ENCODE measurements around the gene PLEKHB2.

- TF ChIP-seq, protein P1, sequence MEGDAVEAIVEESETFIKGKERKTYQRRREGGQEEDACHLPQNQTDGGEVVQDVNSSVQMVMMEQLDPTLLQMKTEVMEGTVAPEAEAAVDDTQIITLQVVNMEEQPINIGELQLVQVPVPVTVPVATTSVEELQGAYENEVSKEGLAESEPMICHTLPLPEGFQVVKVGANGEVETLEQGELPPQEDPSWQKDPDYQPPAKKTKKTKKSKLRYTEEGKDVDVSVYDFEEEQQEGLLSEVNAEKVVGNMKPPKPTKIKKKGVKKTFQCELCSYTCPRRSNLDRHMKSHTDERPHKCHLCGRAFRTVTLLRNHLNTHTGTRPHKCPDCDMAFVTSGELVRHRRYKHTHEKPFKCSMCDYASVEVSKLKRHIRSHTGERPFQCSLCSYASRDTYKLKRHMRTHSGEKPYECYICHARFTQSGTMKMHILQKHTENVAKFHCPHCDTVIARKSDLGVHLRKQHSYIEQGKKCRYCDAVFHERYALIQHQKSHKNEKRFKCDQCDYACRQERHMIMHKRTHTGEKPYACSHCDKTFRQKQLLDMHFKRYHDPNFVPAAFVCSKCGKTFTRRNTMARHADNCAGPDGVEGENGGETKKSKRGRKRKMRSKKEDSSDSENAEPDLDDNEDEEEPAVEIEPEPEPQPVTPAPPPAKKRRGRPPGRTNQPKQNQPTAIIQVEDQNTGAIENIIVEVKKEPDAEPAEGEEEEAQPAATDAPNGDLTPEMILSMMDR (IDR thresholded peaks at IDR 0.05), result no peak
- TF ChIP-seq EZH2 (IDR thresholded peaks at IDR 0.05; ENCODE audit: borderline replicate concordance, insufficient read depth, low read depth, low read length, poor library complexity, severe bottlenecking), result no peak
These were observed 17.4 kb downstream of the PLEKHB2 start for GRCh38 chr2:131122496-131122895.

All from B cell (primary cell).